ENCODE results near the gene SMTNL1. TPM values are rescaled to one million over a fixed set of nuclear protein-coding genes. Genes with fewer than 3 reads are reported as not detected.

Gene SMTNL1
- polyA plus RNA-seq, 1 of the 3 experiments (the other 2 are of a cell fraction), result not detected

GRCh38 chr11:57521116-57521515 lies 16.3 kb upstream of the SMTNL1 start:
- 86% methylated on average over 2 of the region's 2 CpGs for WGBS (ENCODE audit: low lambda C conversion rate)
- Histone ChIP-seq H3K9me2 (no peaks in the 10 kb centered on the region), H3K4me2 (no peak overlapping the region), H3K36me3 (replicated peaks in 1 of 2; ENCODE audit: control insufficient read depth in 1 of 2, insufficient read depth in 2 of 2, low read length in 1 of 2) (no peaks in the 10 kb centered on the region), H3K9ac (no peak overlapping the region), H3K4me3 (ENCODE audit: low read depth in 2 of 2, low read length in 1 of 2) (no peak overlapping the region), H3K79me2 (ENCODE audit: insufficient read depth) (0 out of 2 replicates have a peak, but pooled peaks cover 5% of the 10 kb centered on the region), H4K20me1 (ENCODE audit: insufficient read depth) (no peaks in the 10 kb centered on the region), H3K27ac (ENCODE audit: low read depth in 2 of 2, low read length in 1 of 2) (no peak overlapping the region), H2AFZ (ENCODE audit: low read depth) (no peak overlapping the region), H3K27me3 (ENCODE audit: insufficient read depth) (no peaks in the 10 kb centered on the region), H3K4me1 (ENCODE audit: control insufficient read depth in 1 of 2, insufficient read depth in 2 of 2, low read depth in 1 of 2, low read length in 1 of 2) (no peaks in the 10 kb centered on the region), H3F3A (replicated peaks; ENCODE audit: insufficient read depth) (no peaks in the 10 kb centered on the region), H3K9me3 (no peaks in the 10 kb centered on the region)
- TF ChIP-seq RFX5 (IDR thresholded peaks at IDR 0.05; ENCODE audit: low read length) (no peak), POLR2AphosphoS5 (IDR thresholded peaks at IDR 0.05; ENCODE audit: low read depth, low read length) (no peak), FOXJ3 (CRISPR knock-in tag; IDR thresholded peaks at IDR 0.05) (no peak), RAD21 (IDR thresholded peaks at IDR 0.05; ENCODE audit: low read length) (no peak), TEAD4 (IDR thresholded peaks at IDR 0.05; ENCODE audit: borderline replicate concordance, insufficient read depth) (no peak), YY1 (IDR thresholded peaks at IDR 0.05; ENCODE audit: low read depth) (no peak), IRF3 (IDR thresholded peaks at IDR 0.05; ENCODE audit: low read depth, low read length) (no peak), TAF1 (IDR thresholded peaks at IDR 0.05; ENCODE audit: borderline replicate concordance, low read depth, low read length) (no peak), TCF12 (IDR thresholded peaks at IDR 0.05) (no peak), CTCF (IDR thresholded peaks at IDR 0.05) (no peak), GABPA (IDR thresholded peaks at IDR 0.05; ENCODE audit: low read depth) (no peak), PBX3 (IDR thresholded peaks at IDR 0.05) (no peak), USF1 (IDR thresholded peaks at IDR 0.05; ENCODE audit: borderline replicate concordance, low read depth) (no peak), RXRA (IDR thresholded peaks at IDR 0.05; ENCODE audit: borderline replicate concordance, low read depth) (no peak), EZH2phosphoT487 (IDR thresholded peaks at IDR 0.05; ENCODE audit: borderline replicate concordance, low read depth) (no peak), ZBTB33 (IDR thresholded peaks at IDR 0.05; ENCODE audit: borderline replicate concordance, low read depth) (no peak)
- CTCF ChIA-PET, result interaction anchor here (0.8 to 3.4 kb wide), 5 partner anchors 28 to 124 kb away, joined by 3 to 27 read pairs (median 4); no protein-coding TSS in a partner anchor
- POLR2A ChIA-PET, result no interaction called here
- DNase-seq, result no peak

Data from SK-N-SH (cell line).